KMS-11 (cell line): ENCODE results near the gene CIPC.

Experiments
- H2AFZ ChIP-seq: fragments of 200-600 bp; sonication (generic); 2 replicates; pipeline ENCODE4 v1.6.1; 2016; ENCODE audit warnings: antibody characterized with exemption, mixed run types, low read depth
- H3K27ac ChIP-seq: fragments of 200-600 bp; sonication (generic); 2 replicates; pipeline ENCODE4 v1.6.1; 2016; ENCODE audit warnings: mild to moderate bottlenecking, mixed run types
- H3K27me3 ChIP-seq: fragments of 200-600 bp; sonication (generic); 2 replicates; pipeline ENCODE4 v1.6.1; 2017; ENCODE audit warnings: mild to moderate bottlenecking, low read depth, mixed run types, moderate library complexity; ENCODE audit not compliant: insufficient read depth
- H3K36me3 ChIP-seq: fragments of 200-600 bp; sonication (generic); 2 replicates; pipeline ENCODE4 v1.6.1; 2017; ENCODE audit warnings: mild to moderate bottlenecking, mixed run types; ENCODE audit not compliant: insufficient read depth
- H3K4me1 ChIP-seq: fragments of 200-600 bp; sonication (generic); 2 replicates; pipeline ENCODE4 v1.6.1; 2016; ENCODE audit warnings: mild to moderate bottlenecking, low read depth, mixed run types; ENCODE audit not compliant: poor library complexity, severe bottlenecking
- H3K4me2 ChIP-seq: fragments of 200-600 bp; sonication (generic); 2 replicates; pipeline ENCODE4 v1.7.0; 2016; ENCODE audit warnings: mild to moderate bottlenecking, mixed run types
- H3K4me3 ChIP-seq: fragments of 200-600 bp; sonication (generic); IDR thresholded peaks from 2 replicates; pipeline ENCODE4 v1.6.1; 2017; ENCODE audit warnings: low read depth, low read length, mixed read lengths; ENCODE audit not compliant: insufficient read depth
- H3K79me2 ChIP-seq: fragments of 200-600 bp; sonication (generic); 2 replicates; pipeline ENCODE4 v1.6.1; 2016; ENCODE audit warnings: low read depth, mixed run types; ENCODE audit not compliant: insufficient read depth
- H3K9ac ChIP-seq: fragments of 200-600 bp; sonication (generic); 2 replicates; pipeline ENCODE4 v1.6.1; 2016; ENCODE audit warnings: mild to moderate bottlenecking, mixed run types
- H4K20me1 ChIP-seq: fragments of 200-600 bp; sonication (generic); 2 replicates; pipeline ENCODE4 v1.6.1; 2016; ENCODE audit warnings: mild to moderate bottlenecking, mixed run types; ENCODE audit not compliant: insufficient read depth
- CTCF ChIP-seq: fragments of 200-600 bp; sonication (generic); conservative IDR thresholded peaks from 2 replicates; pipeline ENCODE4 v1.6.1; 2017; ENCODE audit warnings: low read depth, mild to moderate bottlenecking, antibody characterized with exemption, low read length, moderate library complexity, mixed read lengths

CIPC gene

GRCh38 chr14:77125823-77126325, 27.8 kb downstream of the CIPC start:
- no peak for TF ChIP-seq CTCF
- Histone ChIP-seq H2AFZ (no peak overlapping the region), H3K36me3 (no peaks in the 10 kb centered on the region), H3K4me1 (peaks cover 19% of the 10 kb centered on the region), H3K79me2 (no peaks in the 10 kb centered on the region), H4K20me1 (no peaks in the 10 kb centered on the region), H3K27ac (no peak overlapping the region), H3K9ac (no peak overlapping the region), H3K27me3 (peaks cover 8% of the 10 kb centered on the region; the same call in 1 of the 2 replicates), H3K4me3 (no peak overlapping the region), H3K4me2 (no peak overlapping the region)

- Histone ChIP-seq H3K27me3 (peaks cover 8% of the 10 kb centered on the region; the same call in 1 of the 2 replicates), H3K4me2 (no peak overlapping the region), H3K9ac (no peak overlapping the region), H4K20me1 (no peaks in the 10 kb centered on the region), H3K4me1 (peaks cover 12% of the 10 kb centered on the region), H2AFZ (no peak overlapping the region), H3K79me2 (no peaks in the 10 kb centered on the region), H3K4me3 (no peak overlapping the region), H3K36me3 (no peaks in the 10 kb centered on the region), H3K27ac (no peak overlapping the region)
- no peak for TF ChIP-seq CTCF
Observed at GRCh38 chr14:77126461-77126990, 28.5 kb downstream of the CIPC start.

- no peak for TF ChIP-seq CTCF
- no peaks in the 10 kb centered on the region for H3K36me3 ChIP-seq
- no peaks in the 10 kb centered on the region for H4K20me1 ChIP-seq
- no peak overlapping the region for H3K4me3 ChIP-seq
- H3K9ac ChIP-seq = no peak overlapping the region
- no peaks in the 10 kb centered on the region for H3K4me1 ChIP-seq
- H3K79me2 ChIP-seq = no peaks in the 10 kb centered on the region
- peaks cover 18% of the 10 kb centered on the region; the same call in 1 of the 2 replicates for H3K27me3 ChIP-seq
- H2AFZ ChIP-seq = no peak overlapping the region
- no peak overlapping the region for H3K4me2 ChIP-seq
- no peak overlapping the region for H3K27ac ChIP-seq
Observed at GRCh38 chr14:77128414-77128891, 30.4 kb downstream of the CIPC start.

- Histone ChIP-seq H3K79me2 (no peaks in the 10 kb centered on the region), H3K27ac (no peak overlapping the region), H3K4me3 (no peak overlapping the region), H2AFZ (no peak overlapping the region), H3K4me1 (no peaks in the 10 kb centered on the region), H3K9ac (no peak overlapping the region), H3K36me3 (no peaks in the 10 kb centered on the region), H3K4me2 (no peak overlapping the region), H3K27me3 (peaks cover 24% of the 10 kb centered on the region), H4K20me1 (no peaks in the 10 kb centered on the region)
- no peak for TF ChIP-seq CTCF
Observed at GRCh38 chr14:77130386-77130785, 32.3 kb downstream of the CIPC start.
